Measurements from ENCODE around the gene ZNF423.

ZNF423 gene

DNA sequence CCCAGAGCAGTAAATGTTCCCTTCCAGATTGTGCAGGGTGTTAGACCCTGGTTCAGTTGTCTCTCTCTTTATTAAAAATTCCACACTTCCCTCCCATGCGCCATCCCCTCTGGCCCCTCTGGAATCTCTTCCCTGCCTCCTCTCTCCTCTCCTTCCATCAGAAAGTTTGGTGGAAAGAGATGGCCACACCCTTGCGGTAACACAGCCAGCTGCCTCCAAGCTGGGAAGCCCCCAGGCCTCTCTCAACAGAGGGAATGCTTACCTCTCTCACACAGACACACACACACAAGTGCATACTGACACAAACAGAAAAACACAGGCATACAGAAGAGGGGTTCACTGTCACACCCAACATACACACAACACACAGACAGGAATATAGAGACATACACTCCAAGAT is 261.8 kb downstream of the ZNF423 start:
- DNase-seq: no peak

DNA sequence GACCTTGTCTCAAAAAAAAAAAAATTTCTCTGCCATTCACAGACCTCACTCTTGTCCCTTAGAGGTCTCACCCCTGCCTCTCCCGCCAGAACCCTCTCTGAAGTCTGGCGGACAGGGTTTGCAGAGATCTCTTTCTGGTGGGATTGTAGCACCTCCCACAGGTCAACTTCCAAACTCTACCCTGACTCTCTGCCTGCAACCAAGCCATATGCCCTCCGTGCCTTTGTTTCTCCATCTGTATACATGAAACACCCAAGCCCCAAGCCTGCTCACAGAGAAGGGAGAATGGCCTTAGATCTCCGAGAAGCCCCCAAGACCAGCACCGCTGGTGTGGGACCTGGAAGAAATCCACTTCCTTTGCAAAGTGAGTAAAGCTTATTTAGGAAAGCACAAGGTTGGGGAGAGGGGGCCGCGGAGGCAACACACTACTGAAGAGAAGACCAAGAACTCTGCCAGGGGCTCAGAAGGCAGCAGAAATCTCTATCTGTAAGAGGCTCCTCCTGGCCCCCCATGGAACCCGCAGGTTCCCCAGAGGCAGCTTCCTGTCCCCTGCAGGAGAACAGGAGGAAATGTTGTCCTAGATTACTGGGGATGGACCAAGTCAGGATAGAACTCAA is 262.4 kb downstream of the ZNF423 start:
- no peak for DNase-seq

DNA sequence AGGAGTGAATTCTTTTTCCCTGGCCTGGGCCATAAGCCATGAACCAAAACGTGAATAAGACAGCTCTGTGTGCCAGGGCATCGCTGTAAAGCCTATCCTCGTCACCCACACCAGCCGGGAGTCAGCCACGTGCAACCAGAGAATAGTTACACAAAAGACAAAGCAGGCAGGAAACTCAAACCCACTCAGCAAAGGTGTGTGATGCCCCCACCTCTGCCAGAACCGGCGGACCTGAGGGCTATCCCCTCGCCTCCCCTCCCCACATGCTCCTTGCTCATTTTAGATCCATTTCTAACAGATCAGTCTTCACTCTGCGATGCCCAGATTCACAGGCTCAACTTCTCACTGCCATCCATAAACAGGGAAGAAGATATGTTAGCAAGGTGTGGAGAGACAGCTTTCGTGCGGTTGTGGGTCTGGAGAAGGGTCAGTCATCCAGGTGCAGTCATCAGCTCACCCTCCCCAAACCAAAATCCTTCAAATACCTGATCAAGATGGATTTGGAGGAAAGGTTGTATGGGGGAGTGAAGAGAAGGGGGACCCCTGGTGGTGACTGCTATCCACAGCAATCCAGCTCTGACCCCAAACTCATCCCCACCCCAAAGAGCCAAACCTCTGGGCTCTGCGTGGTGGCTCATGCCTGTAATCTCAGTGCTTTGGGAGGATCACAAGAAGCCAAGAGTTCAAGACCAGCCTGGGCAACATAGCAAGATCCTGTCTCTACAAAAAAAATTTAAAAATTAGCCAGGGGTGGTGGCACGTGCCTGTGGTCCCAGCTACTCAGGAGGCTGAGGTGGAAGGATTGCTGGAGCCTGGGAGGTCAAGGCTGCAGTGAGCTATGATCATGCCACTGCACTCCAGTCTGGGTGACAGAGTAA is 263.1 kb downstream of the ZNF423 start:
- DNase-seq: peak; percentile 45 to 55

DNA sequence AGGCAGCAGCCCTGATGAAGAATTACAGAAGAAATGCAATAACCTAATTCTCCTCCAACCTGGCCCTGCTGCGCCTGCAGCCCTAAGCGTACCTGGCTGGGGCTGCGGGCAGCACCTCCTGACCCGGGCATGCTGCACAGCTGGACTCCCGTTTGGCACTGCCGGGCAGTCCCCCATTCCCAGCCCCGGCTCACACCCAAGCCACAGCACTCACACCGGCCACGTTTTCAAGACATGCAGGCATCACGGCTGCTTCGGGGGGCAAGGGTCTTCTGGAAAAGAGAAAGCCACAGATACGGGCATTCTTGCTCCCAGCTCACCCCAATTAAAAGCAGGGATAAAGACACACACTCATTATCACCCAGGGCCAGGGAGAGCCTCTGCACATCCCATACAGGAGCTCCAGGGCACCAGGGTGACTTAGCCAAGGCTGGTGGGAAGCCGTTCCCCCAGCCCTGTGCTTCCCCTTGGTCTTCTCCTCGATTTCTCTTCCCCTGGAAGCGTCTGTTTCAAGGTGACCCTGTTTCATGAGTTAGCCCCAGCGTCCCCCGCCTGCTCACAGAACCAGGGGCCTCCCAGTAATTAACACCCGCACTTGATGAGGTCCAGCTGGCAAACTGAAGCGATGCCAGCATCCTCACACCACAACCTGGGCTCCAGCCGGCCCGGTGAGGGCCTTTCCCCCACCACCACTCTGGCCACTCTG is 265.6 kb downstream of the ZNF423 start:
- DNase-seq: no peak

DNA sequence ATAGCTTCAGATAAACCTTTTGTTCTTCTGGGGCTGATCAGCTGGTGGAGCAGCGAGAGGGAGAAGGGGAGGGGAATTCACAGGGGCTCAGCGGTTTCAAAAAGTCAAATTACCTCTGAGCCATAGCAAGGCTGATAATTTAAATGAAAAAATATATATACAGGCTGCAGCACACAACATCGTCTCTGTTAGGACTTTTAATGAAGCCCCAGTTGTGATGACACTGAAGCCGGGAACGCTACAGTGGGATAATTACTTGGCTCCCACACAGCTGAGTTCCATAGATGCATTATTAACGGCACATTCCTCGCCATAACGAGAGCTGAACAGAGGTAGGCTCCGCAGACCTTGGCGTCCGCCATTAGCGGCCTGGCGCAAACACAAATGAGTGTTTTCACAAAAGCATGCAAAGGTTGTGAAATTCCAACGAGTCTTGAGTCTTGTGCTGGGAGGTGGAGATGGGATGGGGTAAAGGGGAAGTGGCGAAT is 266.3 kb downstream of the ZNF423 start:
- DNase-seq: no peak

DNA sequence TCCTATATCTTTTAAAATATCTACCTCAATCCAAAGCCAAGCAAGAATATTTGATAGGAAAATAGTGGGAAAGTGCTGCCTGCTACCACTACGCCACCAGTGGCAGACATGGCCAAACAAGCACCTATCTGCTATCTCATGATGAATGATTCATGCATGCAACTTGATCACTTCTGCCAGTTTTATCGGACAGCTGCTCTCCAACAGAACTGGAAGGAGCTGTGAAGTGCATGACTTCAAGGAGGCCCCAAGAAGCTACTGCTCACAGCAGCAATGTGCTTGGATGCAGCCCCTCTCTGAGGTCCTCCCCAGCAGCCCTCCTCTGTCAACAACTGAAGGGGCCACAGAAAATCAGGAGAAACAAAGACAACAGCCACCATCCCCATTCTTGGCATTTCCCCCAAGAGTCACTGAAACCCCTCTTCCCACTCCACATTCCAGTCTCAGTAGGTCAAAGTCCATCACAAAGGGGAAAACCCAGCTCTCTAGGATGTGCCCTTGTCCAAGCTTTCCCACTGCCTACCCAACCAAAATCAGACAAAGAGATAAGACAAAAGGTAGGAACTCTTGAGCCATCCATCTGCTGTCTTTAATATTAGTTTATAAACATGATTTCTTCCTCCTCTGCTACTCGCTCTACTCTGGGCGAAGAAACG is 267.1 kb downstream of the ZNF423 start:
- DNase-seq: no peak

DNA sequence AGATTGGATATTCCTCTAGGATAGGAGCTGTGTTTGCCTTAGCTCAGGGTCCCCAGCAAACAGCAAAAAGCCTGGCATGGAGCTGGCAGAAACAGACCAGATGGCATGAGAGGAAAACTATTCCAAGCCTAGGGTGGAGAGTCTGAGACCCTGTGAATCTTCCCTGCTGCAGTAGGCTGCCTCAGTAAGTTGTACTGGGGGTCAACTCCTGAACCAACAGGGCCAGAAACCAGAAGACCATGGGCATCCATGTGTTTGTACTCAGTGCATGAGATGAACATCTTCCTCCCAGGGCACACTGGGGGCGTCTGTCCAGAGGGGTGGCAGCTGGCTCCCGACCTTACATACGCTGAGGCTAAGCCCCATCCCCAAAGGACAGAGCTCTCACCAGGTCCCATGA is 267.9 kb downstream of the ZNF423 start:
- DNase-seq: no peak

DNA sequence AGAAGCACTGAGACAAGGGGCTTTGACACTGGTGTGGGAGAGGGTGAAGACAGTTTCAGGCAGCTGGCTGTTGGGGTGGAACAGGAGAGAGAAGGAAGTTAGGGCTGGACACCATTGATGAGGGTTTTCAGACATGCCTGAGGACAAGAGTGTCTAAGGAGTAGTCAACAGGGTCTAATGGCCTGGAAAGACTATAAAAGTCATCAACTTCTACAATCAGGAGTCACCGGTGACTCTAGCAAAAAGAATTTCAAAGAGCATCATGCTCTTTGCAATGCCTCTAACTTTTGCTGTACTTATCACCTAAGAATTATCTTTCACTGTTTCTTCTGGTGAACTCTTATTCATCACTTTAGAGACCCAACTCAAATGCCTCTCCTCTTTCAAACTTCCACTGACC is 268.4 kb downstream of the ZNF423 start:
- DNase-seq: no peak

DNA sequence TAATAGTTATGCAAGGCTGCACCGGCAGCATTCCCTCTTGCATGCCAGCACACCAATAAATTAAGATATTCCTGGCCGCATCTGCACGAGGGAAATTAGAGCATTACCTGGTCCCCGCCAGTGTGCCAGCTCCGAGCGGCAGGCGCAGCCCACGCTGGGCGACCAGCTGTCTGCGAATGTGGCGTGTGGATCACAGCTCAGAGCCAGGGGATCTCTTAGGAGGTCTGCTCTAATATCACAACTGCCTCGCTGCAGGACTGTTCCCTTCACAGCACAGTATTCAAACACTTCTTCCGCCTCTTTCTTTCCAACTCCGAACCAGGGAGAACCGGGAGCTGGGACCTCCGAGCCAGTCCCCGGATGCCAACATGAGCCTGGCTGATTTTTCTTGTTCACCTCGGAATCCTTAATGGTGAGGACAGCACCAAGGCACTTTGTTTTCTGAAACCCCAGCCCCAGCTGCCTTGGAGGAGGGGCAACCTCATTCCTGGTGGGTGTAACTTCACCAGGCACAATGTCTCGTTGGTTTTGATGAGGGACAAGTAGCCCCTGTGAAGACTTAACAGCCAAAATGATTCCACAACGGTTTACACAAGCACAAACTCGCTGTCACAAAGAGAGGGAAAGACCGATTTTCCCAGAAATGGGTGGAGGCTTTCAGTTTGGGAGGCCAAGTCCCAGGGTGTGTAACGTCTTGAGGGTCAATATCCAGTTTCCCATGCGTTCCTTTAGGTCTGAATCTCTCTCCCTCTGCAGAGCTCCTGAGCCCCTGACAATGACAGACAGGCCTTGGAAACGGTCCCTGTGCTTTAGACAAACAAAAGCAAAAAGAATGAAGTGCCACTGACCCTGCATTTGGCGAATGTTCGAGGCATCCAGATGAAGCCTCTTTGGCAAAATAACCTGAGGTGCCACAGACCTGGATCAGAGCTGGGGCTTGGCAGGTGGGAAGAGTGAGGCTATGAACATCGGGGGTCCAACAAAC is 269.2 kb downstream of the ZNF423 start:
- no peak for DNase-seq

DNA sequence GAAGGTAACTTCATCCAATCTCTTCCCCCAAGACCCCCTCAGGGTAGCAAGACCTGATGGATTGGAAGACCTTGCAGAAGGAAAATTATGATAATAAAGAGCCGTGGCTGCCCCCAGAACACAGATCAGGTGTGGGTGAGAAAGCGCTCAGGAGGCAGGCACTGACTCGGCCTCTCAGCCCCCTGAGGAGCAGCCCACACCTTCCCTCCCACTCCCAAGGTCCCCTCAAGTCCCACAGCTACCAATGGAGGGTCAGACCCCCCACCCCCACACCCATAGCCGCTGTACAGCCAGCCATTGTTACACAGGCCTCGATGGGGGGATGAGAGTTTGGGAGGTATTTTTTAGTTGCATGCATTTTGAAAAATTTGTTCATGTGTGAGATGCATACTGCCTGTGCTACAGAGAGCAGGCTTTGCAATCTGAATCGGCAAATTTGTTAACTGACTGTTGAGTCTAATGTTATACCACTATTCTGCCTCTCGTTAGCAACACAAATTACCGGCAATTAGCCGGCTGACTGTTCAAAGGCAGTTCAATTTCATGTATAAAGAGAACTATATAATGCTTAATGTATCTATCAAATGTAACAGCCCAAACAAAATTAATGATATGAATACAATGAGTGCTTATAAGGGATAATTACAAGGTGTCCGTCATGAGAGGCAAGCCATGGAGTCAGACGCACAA is 270.6 kb downstream of the ZNF423 start:
- no peak for DNase-seq

DNA sequence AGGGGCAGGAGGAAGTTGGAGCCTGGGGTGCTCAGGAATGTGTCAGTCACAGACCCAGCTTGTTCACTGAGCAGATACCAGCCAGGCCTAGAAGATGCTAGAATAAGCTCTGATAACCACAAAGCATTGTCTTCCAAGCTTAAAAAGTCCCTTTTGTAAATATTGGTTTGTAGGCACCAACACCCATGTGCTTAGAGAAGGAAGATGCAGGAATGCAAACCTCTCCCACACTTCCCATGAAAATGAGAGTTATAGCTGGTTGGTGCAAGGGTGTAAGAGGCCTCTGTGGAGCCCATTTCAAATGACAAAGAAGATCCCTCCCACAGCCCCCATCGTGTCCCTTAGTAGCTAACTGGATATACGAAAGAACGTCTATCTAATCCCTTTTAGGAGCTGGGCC is 272.0 kb downstream of the ZNF423 start:
- no peak for DNase-seq

DNA sequence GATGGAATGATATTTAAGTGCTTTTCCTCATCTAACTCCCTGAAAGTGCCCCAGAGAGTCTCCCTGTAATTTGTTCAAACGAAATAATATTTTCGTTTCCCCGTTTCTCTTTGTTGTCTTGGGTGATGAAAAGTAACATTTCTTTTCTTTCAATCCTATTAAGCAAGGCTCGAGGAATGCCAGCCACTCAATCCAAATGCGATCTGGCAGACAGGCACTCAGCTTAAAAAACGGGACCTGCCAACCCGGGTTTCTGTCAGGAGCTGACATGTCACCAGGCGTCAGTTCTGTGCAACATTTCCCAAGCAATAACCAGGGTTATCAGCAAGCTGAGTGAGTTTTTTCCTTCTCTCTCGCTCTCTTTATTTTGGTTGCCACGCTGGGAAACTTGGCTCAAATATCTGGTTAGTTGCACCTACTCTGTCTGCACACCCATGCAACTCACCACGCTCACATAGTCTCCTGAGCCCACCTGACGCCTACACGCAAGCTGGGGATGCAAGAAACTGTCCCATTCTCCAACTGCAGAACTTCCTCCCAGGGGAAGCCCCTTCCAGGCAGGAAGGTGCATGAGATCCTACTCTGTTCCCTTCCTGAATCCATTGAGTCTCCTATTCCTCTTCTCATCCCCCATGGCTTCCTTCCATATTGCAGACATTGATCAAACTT is 274.1 kb downstream of the ZNF423 start:
- no peak for DNase-seq

DNA sequence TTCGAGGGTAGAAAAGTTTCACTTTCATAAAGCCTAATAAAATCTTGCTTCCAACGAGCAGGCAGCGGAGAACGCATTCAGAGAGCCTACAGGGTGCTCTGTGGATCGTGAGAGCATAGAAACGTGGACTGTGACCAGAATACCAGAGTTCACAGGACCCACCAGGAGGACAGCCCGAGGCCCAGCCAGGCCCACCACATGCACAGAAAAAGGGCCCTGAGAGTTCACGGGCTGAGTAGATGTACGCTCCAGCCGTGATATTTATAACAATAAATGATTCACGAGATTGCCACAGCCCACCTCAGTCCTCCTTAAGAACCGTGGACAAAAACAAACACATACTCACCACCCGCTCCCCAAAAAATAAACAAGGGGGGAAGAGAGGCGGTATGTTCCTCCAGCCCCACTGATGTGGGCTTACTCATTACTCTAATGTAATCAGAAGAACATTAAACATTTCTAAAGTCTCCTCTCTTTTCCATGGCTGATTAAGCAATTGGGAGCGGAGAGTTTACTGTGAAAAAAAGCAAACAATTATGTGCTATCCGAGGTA is 275.1 kb downstream of the ZNF423 start:
- DNase-seq: no peak

DNA sequence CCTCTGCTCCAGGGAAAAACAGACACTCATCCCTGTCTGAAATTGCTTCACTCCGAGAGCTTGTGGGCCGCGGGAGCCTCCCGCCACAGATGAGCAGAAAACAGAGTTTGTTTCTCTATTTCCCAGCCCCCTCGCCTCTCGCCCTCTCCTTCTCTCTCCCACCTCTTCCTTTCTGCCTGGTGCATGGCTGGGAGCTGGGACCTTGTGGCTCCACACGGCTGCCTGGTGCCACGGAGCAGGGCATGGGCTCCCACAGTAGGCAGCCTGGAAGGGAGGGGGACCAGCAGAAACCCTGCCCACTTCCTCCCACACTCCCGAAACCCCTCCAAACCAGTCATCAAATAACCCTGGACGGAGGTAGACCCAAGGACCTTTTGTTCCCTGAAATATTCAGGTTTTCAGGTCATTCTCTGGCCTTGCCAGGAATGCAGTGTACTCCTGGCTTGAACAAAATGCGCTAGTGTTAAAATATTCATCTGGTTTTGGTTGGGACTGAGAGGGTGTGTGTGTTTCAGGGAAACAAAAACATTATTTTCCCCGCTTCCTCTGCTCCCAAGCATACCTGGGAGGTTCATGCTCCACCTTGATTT is 277.4 kb downstream of the ZNF423 start:
- DNase-seq: no peak

DNA sequence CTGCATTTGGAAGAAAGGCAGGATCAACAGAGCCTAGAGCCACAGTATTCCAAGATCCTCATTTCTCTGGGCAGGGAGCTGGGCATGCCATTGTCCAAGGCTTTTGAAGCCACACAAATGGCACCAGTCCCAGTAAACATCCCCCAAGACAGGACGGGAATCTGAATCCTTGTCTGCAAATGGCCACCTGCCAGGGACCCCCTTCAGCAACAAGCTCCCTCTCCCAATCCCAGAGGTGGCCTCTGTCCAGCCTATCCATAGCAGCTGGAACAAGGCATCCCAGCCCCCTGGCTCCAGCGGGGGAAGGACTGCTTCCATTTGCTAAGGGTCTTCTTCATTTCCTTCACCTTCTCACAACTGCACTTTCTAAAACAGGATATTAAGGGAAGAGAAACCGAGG is 277.9 kb downstream of the ZNF423 start:
- DNase-seq: no peak

DNA sequence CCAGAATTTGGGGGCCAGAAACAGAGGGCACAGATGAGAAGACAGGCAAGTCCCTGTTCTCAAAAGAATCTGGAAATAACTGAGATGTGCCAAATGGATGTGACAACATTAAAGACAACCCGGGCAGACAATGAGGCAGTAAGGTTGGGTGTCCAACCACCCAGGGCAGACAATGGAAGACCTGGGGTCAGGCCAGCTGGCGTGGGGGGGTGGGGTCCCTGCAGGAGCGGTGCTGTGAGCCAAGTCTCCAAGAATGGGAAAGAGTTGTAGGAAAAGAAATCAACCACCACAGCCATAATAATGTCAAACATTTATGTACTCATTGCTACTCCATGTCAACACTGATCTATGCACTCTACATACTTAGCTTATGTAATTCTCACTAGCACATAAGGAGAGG is 279.0 kb downstream of the ZNF423 start:
- no peak for DNase-seq

DNA sequence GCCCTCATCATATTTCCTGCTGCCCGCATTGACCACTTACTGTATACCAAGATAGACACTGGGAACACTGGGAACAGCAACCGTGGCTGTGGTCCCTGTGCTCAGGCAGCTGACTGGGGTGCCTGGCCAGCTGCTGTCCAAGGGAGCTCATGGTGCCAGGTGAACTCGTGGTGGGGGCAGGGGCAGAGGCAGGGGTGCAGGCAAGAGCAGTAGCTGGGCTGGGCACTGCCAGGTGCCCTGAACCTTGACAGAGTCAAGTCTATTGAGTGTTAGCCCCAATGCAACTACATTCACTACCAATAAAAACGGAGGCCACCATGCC is 279.8 kb downstream of the ZNF423 start:
- no peak for DNase-seq

DNA sequence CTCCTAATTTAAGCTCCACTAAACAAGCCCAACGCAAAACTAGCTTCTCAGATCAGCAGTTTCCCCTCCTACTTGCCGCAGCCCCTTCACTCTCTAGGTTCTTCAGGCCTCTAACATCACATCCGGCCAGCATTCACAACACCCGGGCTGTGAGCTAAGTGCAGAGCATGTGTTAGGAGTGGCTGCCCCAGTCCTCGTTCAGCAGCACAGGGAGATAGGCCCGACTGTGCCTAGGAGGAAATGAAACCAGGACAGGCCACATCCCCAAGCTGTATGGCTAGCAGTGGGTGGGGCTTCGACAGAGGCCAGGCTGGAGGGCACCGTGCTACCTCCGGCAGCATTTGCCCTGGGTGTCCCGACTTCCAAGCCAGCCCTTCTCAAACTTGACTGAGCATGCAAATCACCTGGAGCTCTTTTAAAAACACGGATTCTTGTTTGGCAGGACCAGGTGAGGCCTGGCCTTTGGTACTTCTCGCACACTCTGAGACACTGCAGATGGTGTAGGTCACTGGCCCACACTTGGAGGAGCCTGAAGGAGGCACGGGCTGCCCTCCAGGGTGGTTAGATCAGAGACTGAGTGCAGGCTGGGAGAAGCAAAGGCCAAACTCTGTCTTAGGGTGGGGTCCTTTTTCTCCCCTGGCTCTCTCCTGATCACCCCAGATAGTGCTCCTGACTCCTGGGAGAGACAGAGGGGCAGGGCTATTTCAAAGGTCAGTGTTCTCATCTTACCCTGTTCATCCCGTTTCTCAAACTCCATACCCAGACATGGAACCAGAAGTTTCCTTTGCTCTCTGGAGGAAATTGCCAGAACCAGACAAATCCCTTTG is 280.4 kb downstream of the ZNF423 start:
- DNase-seq: no peak

DNA sequence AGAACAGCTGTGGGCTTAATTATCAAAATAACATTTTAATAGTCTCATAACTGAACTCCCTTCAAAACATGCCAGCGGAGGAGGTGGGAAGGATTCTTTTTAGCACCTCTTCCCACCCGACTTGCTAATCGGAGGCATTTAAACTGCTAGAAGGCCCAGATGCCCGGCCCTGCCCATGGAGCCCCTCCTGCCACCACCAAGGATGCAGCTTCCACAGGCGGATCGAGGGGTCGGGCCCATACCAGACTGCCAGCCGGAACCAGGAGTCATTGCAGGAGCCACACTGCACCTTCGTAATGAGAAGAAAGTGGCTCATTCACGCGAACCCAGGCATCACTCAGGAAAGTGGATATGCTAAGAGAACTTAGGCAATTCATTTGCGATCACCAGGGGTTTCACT is 281.1 kb downstream of the ZNF423 start:
- no peak for DNase-seq
